ENCODE results near the gene LPCAT1.
"Not testable (repeated sequence)": the region's sequence is repeated elsewhere in the genome, so short reads cannot be mapped to it uniquely, and the experiment has no call there.

DNA sequence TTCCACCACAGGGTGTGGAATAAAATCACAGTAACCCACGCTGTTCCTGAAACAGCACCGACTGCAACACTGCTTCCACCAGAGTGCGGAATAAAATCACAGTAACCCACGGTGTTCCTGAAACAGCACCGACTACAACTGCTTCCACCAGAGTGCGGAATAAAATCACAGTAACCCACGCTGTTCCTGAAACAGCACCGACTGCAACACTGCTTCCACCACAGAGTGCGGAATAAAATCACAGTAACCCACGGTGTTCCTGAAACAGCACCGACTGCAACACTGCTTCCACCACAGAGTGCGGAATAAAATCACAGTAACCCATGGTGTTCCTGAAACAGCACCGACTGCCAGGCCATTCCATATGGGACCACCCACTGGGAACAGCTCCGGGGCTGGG, 18.7 kb downstream of the LPCAT1 start:
- TF ChIP-seq, protein P1, sequence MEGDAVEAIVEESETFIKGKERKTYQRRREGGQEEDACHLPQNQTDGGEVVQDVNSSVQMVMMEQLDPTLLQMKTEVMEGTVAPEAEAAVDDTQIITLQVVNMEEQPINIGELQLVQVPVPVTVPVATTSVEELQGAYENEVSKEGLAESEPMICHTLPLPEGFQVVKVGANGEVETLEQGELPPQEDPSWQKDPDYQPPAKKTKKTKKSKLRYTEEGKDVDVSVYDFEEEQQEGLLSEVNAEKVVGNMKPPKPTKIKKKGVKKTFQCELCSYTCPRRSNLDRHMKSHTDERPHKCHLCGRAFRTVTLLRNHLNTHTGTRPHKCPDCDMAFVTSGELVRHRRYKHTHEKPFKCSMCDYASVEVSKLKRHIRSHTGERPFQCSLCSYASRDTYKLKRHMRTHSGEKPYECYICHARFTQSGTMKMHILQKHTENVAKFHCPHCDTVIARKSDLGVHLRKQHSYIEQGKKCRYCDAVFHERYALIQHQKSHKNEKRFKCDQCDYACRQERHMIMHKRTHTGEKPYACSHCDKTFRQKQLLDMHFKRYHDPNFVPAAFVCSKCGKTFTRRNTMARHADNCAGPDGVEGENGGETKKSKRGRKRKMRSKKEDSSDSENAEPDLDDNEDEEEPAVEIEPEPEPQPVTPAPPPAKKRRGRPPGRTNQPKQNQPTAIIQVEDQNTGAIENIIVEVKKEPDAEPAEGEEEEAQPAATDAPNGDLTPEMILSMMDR (IDR thresholded peaks at IDR 0.05; ENCODE audit: poor library complexity): not testable (repeated sequence)
- not testable (repeated sequence) for TF ChIP-seq EZH2 (IDR thresholded peaks at IDR 0.05; ENCODE audit: borderline replicate concordance); EZH2phosphoT487 (IDR thresholded peaks at IDR 0.05; ENCODE audit: low read depth, severe bottlenecking, unreplicated experiment)
